Measurements from ENCODE around the gene PTDSS2. TPM values are rescaled to one million over a fixed set of nuclear protein-coding genes. Genes with fewer than 3 reads are reported as not detected.
"Not testable (repeated sequence)": the region's sequence is repeated elsewhere in the genome, so short reads cannot be mapped to it uniquely, and the experiment has no call there.

Gene PTDSS2
- total RNA-seq (2014; rRNA removed) = 40.7 and 51.2 TPM in 2 replicates
- polyA plus RNA-seq (2012) = 24.6 TPM

DNA sequence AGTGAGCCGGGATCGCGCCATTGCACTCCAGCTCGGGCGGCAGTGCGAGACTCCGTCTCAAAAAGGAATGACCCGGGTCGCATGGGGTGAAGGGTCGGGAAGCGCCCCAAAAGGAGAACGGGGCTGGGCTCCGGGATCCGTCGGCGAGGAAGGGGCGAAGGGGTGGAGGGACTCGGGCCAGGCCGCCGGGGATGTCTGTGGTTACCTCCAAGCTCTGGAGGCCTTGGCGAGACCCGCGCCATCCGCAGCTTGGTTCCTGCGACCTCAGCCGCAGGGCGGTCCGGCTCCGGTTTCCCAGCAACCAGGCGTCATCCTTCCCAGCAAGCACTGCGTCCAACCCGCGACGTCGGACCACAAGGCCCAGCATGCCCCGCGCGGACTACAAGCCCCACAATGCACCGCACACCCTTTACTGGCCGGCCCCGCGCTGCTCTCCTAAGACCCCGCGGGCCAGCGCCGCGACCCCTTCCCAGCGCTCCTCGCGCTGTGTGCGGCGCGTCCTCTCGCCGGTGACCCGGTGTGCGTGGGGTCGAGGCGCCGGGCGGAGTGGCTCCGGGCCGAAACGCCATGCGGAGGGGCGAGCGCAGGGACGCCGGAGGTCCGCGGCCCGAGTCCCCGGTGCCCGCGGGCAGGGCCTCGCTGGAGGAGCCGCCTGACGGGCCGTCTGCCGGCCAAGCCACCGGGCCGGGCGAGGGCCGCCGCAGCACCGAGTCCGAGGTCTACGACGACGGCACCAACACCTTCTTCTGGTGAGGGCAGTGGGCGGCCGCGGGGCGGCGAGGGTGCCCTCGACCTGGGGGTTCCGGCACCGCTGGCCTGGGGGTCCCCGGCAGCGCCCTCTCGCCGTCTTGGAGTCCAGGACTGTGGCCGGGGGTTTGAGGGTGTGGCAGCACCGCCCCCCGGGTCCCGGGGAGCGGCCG, at the start of gene PTDSS2:
Gene PTDSS2, plus strand, starts transcription at position 391 of the 920 bp plus-strand sequence. Its CDS starts 177 bp downstream, at position 568.
- peak; percentile 94 for DNase-seq (ENCODE audit: low read depth)

- not testable (repeated sequence) for DNase-seq (ENCODE audit: low read depth)
Observed at GRCh38 chr11:401196-401595, 48.9 kb upstream of the PTDSS2 start.

DNA sequence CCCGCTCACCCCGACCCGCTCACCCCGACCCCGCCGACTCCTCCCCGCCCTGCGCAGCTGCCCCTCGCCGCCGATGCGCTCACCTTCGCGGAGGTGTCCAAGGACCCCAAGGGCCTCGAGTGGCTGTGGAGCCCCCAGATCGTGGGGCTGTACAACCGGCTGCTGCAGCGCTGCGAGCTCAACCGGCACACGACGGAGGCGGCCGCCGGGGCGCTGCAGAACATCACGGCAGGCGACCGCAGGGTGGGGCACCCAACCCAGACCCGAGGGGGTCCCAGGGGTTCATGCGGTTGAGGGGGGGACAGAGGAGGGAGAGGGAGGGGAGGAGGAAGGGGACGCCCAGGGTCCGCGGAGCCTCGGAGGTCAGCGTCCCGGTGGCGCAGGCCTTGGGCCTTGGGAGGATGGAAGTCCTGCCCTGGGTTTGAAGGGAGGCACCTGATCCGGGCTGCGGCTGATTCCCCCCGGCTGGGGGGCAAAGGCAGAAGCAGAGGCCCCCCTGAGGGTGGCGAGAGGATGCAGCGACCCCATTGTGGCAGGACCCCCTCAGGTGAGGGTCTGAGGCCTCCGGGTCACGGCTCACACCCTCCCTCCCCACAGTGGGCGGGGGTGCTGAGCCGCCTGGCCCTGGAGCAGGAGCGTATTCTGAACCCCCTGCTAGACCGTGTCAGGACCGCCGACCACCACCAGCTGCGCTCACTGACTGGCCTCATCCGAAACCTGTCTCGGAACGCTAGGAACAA, 46.9 kb upstream of the PTDSS2 start:
- no peak for DNase-seq (ENCODE audit: low read depth)

GRCh38 chr11:403761-404431, 46.2 kb upstream of the PTDSS2 start:
- no peak for DNase-seq (ENCODE audit: low read depth)

GRCh38 chr11:404551-405264, 45.4 kb upstream of the PTDSS2 start:
- DNase-seq (ENCODE audit: low read depth) = no peak

GRCh38 chr11:405323-405953, 44.6 kb upstream of the PTDSS2 start:
- DNase-seq (ENCODE audit: low read depth) = no peak

DNA sequence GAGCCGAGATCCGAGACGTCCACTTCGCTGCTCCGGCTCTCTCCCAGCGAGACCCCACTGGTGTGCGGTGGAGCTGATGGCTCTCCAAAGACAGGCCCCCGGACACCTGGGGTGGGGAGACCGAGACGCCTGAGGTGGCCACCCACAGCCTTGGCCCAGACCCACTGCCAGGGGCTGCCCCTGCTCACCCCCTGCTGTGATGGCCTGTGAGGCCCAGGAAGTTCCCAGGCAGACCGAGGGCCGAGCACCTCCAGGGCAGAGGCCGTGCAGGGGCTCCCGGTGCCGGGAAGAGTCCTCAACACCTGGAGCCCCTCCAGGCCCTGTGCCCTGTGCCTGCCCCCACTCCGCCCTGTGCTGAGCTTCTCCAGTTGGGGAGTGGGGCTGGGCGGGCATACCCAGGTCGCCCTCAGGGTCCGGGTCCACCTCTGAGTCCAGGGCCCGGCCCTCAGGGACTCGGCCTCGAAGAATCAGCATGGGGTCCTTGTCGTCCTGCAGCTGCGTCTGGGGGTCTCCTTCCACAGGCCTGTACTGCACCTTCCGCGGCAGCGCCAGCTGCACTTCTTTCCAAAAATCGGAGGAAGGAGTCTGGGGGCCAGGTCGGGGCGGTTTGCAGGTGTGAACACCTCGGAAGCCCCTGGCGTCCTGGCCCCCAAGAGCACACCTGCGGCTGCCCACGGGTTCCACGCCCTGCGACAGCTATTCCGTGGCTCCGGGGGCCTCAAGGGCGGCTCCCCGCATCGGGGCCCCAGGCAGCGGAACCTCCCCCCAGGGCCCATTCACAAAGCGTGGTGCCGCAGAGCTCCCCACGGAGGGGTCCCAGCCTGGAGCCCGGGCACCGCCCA, 43.9 kb upstream of the PTDSS2 start:
- no peak for DNase-seq (ENCODE audit: low read depth)

DNA sequence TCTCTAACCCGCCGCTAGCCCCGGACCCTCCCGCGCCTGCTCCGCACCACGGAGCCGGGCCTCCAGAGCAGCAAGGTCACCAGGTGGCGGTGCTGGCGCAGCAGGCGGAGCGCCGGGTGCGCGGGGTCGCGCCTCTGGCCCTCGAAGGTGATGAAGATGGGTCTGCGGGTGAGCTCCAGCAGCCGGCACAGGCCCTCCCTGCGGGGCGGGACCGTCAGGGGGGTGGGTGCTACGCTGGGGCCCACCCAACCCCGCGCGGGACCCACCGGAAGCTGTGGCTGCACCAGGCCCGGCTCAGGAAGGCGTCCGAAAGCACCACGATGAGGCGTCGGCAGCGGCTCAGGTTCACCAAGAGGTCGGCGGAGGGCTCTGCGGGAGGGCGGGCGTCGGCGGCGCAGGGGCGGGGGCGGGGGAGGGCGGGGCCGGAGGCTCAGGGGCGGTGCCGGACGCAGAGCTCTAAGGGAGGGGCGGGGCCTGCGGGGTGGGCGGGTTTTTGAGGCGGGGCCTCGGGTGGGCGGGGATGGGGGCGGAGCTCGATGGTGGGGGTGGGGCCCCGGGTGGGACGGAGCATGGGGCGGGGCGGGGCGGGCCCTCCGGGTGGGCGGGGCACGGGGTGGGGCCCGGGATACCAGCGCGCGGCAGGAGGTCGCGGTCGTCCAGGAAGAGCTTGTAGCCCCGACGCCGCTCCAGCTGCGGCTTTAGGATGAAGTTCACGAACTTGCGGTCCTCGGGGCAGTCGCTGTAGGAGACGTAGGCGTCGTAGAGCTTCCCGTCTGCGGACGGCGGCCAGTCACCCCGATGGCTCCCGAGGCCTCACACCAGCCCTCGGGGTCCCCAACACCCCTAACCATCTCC, 43.1 kb upstream of the PTDSS2 start:
- DNase-seq (ENCODE audit: low read depth) = peak; percentile 37

DNA sequence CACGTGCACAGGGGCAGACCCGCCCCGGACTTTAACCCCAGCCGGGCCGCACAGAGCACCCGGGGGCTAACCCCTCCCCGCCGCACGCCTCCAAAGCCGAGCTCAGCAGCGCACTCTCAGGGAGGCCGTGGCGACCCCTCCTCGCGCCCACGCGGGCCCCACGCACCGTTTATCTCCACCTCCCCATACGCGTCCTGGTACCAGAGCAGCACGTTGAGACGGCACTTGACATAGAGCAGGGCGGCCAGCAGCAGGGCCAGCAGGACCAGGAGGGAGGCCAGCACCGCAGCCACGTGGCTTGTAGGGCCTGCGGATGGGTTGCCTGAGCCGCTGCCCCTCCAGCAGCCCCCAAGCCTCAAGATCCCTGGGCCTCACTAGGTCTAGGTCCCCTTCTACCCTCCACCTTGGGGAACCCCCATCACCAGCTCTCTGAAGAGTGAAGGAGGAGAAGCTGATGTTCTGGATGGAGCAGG, 42.4 kb upstream of the PTDSS2 start:
- DNase-seq (ENCODE audit: low read depth) = no peak

GRCh38 chr11:408154-409007, 41.7 kb upstream of the PTDSS2 start:
- DNase-seq (ENCODE audit: low read depth) = no peak

GRCh38 chr11:409008-409599, 41.0 kb upstream of the PTDSS2 start:
- DNase-seq (ENCODE audit: low read depth) = no peak

DNA sequence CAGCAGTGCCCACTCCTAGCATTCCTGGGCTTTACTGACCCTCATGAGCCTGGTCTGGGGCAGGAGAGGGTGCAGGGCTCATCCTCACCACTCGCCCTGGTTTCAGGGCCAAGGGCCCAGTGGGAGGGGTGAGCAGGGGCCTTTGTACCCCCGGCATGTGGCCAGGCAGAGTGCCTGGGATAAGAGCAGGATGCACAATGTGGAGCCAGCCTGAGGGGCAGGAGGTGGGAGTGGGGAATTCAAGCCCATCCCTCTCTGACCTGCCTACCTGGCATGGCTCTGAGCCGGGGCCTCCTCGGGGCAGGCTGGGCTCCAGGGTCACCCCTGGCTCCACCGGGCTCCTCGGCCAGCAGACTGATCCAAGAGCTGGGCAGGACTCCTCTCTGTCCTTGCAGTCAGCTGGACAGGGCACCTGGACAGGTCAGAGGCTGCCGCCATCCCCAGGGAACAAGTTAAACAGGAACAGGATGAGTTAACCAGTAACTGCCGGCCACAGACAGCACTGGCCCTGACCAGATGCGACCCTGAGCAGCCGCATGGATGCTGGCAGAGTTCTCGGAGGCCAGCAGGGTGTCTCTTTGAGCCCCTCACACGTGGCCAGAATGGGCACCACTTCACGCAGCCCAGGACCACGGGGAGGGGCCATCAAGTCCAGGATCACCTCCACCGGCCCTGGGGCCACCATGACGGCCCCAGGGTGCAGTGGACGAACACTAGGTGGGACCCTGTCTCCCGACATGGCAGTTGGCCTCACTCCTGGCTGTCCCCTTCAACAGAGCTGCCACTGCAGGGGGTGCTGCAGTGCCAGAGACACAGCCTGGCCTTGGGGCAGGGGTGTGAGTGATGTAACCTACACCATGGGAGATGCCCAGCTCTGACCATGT, 40.2 kb upstream of the PTDSS2 start:
- DNase-seq (ENCODE audit: low read depth) = no peak

GRCh38 chr11:410711-411110, 39.4 kb upstream of the PTDSS2 start:
- not testable (repeated sequence) for DNase-seq (ENCODE audit: low read depth)

GRCh38 chr11:411520-411919, 38.6 kb upstream of the PTDSS2 start:
- not testable (repeated sequence) for DNase-seq (ENCODE audit: low read depth)

DNA sequence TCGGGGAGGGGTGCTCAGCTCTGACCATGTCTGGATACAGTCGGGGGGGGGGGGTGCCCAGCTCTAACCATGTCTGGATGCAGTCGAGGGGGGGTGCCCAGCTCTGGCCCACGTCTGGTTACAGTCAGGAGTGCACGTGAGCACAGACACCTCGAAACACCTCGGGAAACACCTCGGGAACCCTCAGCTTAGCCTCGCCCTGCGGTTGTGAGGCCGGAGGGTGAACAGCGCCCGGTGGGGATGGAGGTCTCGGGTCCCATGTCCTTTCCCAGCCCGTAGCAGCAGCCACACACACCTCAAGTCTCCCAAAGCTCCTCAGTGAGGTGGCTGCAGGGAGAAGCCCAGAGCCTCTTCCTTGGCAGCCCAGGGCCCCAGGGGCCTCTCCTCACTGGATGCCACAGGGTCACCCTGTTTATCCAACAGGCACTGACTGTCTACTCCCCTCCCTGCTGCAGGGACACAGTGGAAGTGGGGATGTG, 37.4 kb upstream of the PTDSS2 start:
- no peak for DNase-seq (ENCODE audit: low read depth)
